IMR-90 (cell line): Measurements from ENCODE around the gene KRTAP5-10. TPM values are rescaled to one million over a fixed set of nuclear protein-coding genes. Genes with fewer than 3 reads are reported as not detected.

Experiments used
- ATAC-seq: fragments of 200-7000 bp; cut with Tn5 transposase; 2 replicates; pipeline ENCODE4 v1.9.1; 2020; ENCODE audit warnings: low read depth, mild to moderate bottlenecking, moderate library complexity
- BruUV-seq: library from RNA; stranded (reverse); fragments of 400-500 nt; replicated peaks from 2 replicates; lab custom pipeline; 2021; lab: Mats Ljungman, UMichigan
- CTCF ChIA-PET: fragments of 300-600 bp; formaldehyde crosslinking; extraction: SDS; loops from one replicate; lab custom pipeline; 2021; ENCODE audit warnings: antibody characterized with exemption; lab: Yijun Ruan, JAX
- POLR2A ChIA-PET: fragments of 300-600 bp; sonication (Branson Sonifier 250); formaldehyde crosslinking; loops from one replicate; lab custom pipeline; 2022; ENCODE audit warnings: antibody characterized with exemption; ENCODE audit not compliant: unreplicated experiment; lab: Charles Lee
- DNase-seq: peaks from one replicate; pipeline ENCODE4 v3.0.0; 2013
- H2AFZ ChIP-seq: replicated peaks from 2 replicates; pipeline ENCODE3; 2013; ENCODE audit warnings: low read length, mild to moderate bottlenecking; ENCODE audit not compliant: poor library complexity
- H2AK5ac ChIP-seq: 2 replicates; pipeline ENCODE4 v1.6.1; 2013; ENCODE audit warnings: low read depth, low read length, inconsistent platforms
- H2AK9ac ChIP-seq: replicated peaks from 2 replicates; pipeline ENCODE3; 2013; ENCODE audit warnings: mild to moderate bottlenecking, low read depth, low read length, moderate library complexity; ENCODE audit not compliant: poor library complexity
- H2BK120ac ChIP-seq: 2 replicates; pipeline ENCODE4 v1.6.1; 2013; ENCODE audit warnings: low read depth, low read length, inconsistent platforms
- H2BK15ac ChIP-seq: 3 replicates; pipeline ENCODE4 v1.6.1; 2013; ENCODE audit warnings: low read depth, low read length, inconsistent platforms
- H2BK20ac ChIP-seq: 2 replicates; pipeline ENCODE4 v1.6.1; 2013; ENCODE audit warnings: low read depth, mild to moderate bottlenecking, inconsistent platforms, low read length, moderate library complexity
- H2BK5ac ChIP-seq: 2 replicates; pipeline ENCODE4 v1.6.1; 2013; ENCODE audit warnings: mild to moderate bottlenecking, low read depth, low read length, inconsistent platforms; ENCODE audit not compliant: poor library complexity, severe bottlenecking
- H3K14ac ChIP-seq: replicated peaks from 2 replicates; pipeline ENCODE4 v1.6.1; 2013; ENCODE audit warnings: low read depth, low read length, inconsistent platforms
- H3K18ac ChIP-seq: 2 replicates; pipeline ENCODE4 v1.6.1; 2013; ENCODE audit warnings: low read depth, low read length, control low read depth
- H3K23ac ChIP-seq: 2 replicates; pipeline ENCODE4 v1.6.1; 2013; ENCODE audit warnings: low read depth, low read length, inconsistent platforms
- H3K27ac ChIP-seq: 2 replicates; pipeline ENCODE4 v1.5.1; 2013; ENCODE audit warnings: mild to moderate bottlenecking, control low read depth, low read length; ENCODE audit not compliant: insufficient read depth
- H3K27me3 ChIP-seq: 2 replicates; pipeline ENCODE4 v1.6.1; 2013; ENCODE audit warnings: low read length; ENCODE audit not compliant: control insufficient read depth, insufficient read depth
- H3K36me3 ChIP-seq: 2 replicates; pipeline ENCODE4 v1.6.1; 2013; ENCODE audit warnings: low read length, mixed read lengths; ENCODE audit not compliant: control insufficient read depth, insufficient read depth
- H3K4ac ChIP-seq: 2 replicates; pipeline ENCODE4 v1.6.1; 2013; ENCODE audit warnings: low read depth, low read length, inconsistent platforms
- H3K4me1 ChIP-seq: 2 replicates; pipeline ENCODE4 v1.6.1; 2013; ENCODE audit warnings: low read length, mixed read lengths; ENCODE audit not compliant: control insufficient read depth, insufficient read depth
- H3K4me2 ChIP-seq: 2 replicates; pipeline ENCODE4 v1.6.1; 2013; ENCODE audit warnings: low read depth, mild to moderate bottlenecking, control low read depth, low read length, moderate library complexity
- H3K4me3 ChIP-seq: 2 replicates; pipeline ENCODE4 v1.5.1; 2013; ENCODE audit warnings: low read depth, mild to moderate bottlenecking, control low read depth, low read length, moderate library complexity; ENCODE audit not compliant: insufficient read depth
- H3K56ac ChIP-seq: 2 replicates; pipeline ENCODE4 v1.6.1; 2013; ENCODE audit warnings: low read length, inconsistent platforms; ENCODE audit not compliant: insufficient read depth; ENCODE audit errors: extremely low read depth
- H3K79me1 ChIP-seq, 2 experiments: 2 replicates each; pipeline ENCODE4 v1.6.1; 2013; ENCODE audit warnings: low read length in 2 of 2, inconsistent platforms in 1 of 2, low read depth in 1 of 2
- H3K9ac ChIP-seq: 2 replicates; pipeline ENCODE4 v1.6.1; 2013; ENCODE audit warnings: low read depth, low read length, control low read depth
- H3K9me1 ChIP-seq: 2 replicates; pipeline ENCODE4 v1.6.1; 2013; ENCODE audit warnings: low read length, inconsistent platforms; ENCODE audit not compliant: insufficient read depth
- H3K9me3 ChIP-seq: 2 replicates; pipeline ENCODE4 v1.6.1; 2013; ENCODE audit warnings: low read length; ENCODE audit not compliant: control insufficient read depth, insufficient read depth
- H4K20me1 ChIP-seq: 2 replicates; pipeline ENCODE4 v1.6.1; 2013; ENCODE audit warnings: low read length, inconsistent platforms; ENCODE audit not compliant: insufficient read depth
- H4K5ac ChIP-seq: 2 replicates; pipeline ENCODE4 v1.6.1; 2013; ENCODE audit warnings: mild to moderate bottlenecking, low read depth, low read length, control low read depth
- H4K8ac ChIP-seq, 2 experiments: 2 replicates each; pipeline ENCODE4 v1.6.1; 2013; ENCODE audit warnings: low read depth in 2 of 2, low read length in 2 of 2, control low read depth in 1 of 2, inconsistent platforms in 1 of 2
- H4K91ac ChIP-seq: 2 replicates; pipeline ENCODE4 v1.6.1; 2013; ENCODE audit warnings: low read depth, low read length, inconsistent platforms; ENCODE audit not compliant: insufficient read depth
- RCOR1 ChIP-seq: IDR thresholded peaks from 2 replicates; pipeline ENCODE4 v1.6.1; 2012; ENCODE audit warnings: mild to moderate bottlenecking, low read length, improper control_type of control experiment; ENCODE audit not compliant: insufficient replicate concordance
- WGBS, 2 experiments: methylation state at CpG; one replicate each; pipeline versions ENCODE4 v1.1.5 to v1.1.7; 2013; ENCODE audit warnings: missing lambda C conversion rate in 2 of 2; ENCODE audit not compliant: insufficient read length in 1 of 2; ENCODE audit errors: extremely low coverage in 2 of 2; 5-methylcytosine and 5-hydroxymethylcytosine counted together
- dilution Hi-C: fragments of 300-500 bp; cut with HindIII; formaldehyde crosslinking; loops from one replicate; pipeline ENCODE4 v1.14.3; 2018; ENCODE audit warnings: low sequenced_read_pairs; ENCODE audit not compliant: unreplicated experiment
- in situ Hi-C: fragments of 300-500 bp; cut with MboI; formaldehyde crosslinking; loops from 3 replicates; pipeline ENCODE4 v1.14.3; 2019; ENCODE audit warnings: low sequenced_read_pairs, inconsistent platforms, mixed read lengths
- intact Hi-C: fragments of 100-400 bp; cut with micrococcal nuclease; formaldehyde crosslinking; loops from 2 replicates; pipeline ENCODE4 v1.10.0; 2022
- polyA plus RNA-seq, 3 experiments: library from polyadenylated mRNA; depleted of rRNA; stranded (reverse); fragments of >200 nt; gene quantifications; 2 replicates each; pipeline ENCODE4 v1.2.3, GENCODE V29; 2012; ENCODE audit warnings: low replicate concordance in 1 of 3
- total RNA-seq: library from RNA; depleted of rRNA; stranded (reverse); fragments of >200 nt; gene quantifications from 2 replicates; pipeline ENCODE4 v1.2.3, GENCODE V29; 2012

The KRTAP5-10 gene
- total and polyA plus RNA-seq, 2 of the 4 experiments (the other 2 are of a cell fraction): not detected

- Histone ChIP-seq H3K9ac (no peak overlapping the region), H3K27me3 (peaks cover 11% of the 10 kb centered on the region), H3K79me1 (no peaks in the 10 kb centered on the region), H2BK120ac (no peak overlapping the region), H3K9me3 (no peaks in the 10 kb centered on the region), H3K4me2 (no peak overlapping the region), H2BK20ac (no peak overlapping the region), H2AK5ac (no peak overlapping the region), H3K4me1 (no peaks in the 10 kb centered on the region), H2AFZ (no peak overlapping the region), H4K5ac (no peak overlapping the region), H2AK9ac (no peak overlapping the region), H3K56ac (no peak overlapping the region), H2BK5ac (no peak overlapping the region), H3K23ac (no peak overlapping the region), H2BK15ac (no peak overlapping the region), H3K9me1 (no peaks in the 10 kb centered on the region), H4K20me1 (no peaks in the 10 kb centered on the region), H3K4me3 (no peak overlapping the region), H4K8ac (no peak overlapping the region), H4K91ac (no peak overlapping the region), H3K4ac (no peak overlapping the region), H3K27ac (no peak overlapping the region), H3K14ac (no peak overlapping the region), H3K36me3 (no peaks in the 10 kb centered on the region), H3K18ac (no peak overlapping the region)
- POLR2A ChIA-PET: no interaction called here
- no peak for TF ChIP-seq RCOR1
- no peak for ATAC-seq
- CTCF ChIA-PET: no interaction called here
- WGBS, 2 experiments: 71% methylated on average over 1 of the region's 6 CpGs; no CpG with 5 or more reads in 1 of the 2 experiments
- dilution Hi-C loops: no loop called here
- BruUV-seq: no TSS peak
- in situ Hi-C loops: no loop called here
- no peak for DNase-seq
- intact Hi-C loops: no loop called here
Measured at GRCh38 chr11:71544525-71545214, 20.7 kb upstream of the KRTAP5-10 start.
